ENCODE measurements around the gene PRPF40B. TPM values are rescaled to one million over a fixed set of nuclear protein-coding genes. Genes with fewer than 3 reads are reported as not detected.
"Not testable (repeated sequence)": the region's sequence is repeated elsewhere in the genome, so short reads cannot be mapped to it uniquely, and the experiment has no call there.

Gene PRPF40B
- total RNA-seq, 1 donor from 2014 or later = 16.3 TPM

GRCh38 chr12:49609059-49609874 lies 14.1 kb upstream of the PRPF40B start:
- Histone ChIP-seq H3K36me3 (ENCODE audit: control insufficient read depth, insufficient read depth, low read length) (no peaks in the 10 kb centered on the region), H3K4me3 (ENCODE audit: low read depth, low read length) (no peak overlapping the region), H3K27me3 (ENCODE audit: control insufficient read depth, insufficient read depth, low read length) (no peaks in the 10 kb centered on the region)
- no peak for DNase-seq (ENCODE audit: low read depth)
- no peak for TF ChIP-seq CTCF (IDR thresholded peaks at IDR 0.05; ENCODE audit: insufficient read depth, low read length, severe bottlenecking)
- FAIRE-seq = no peak

DNA sequence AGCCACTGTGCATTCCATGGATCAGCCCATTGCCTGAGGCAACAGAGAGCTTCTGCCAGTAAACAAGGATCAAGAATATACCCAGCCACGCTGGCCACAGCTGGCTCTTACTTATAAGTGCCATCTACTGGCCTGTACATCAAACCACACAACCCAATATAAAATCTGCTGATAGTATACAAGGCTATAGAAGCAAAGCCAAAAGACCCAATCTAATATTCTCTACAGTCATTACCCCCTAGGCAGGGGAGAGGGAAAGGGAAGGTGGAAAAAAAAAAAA lies 13.5 kb upstream of the PRPF40B start:
- TF ChIP-seq CTCF (IDR thresholded peaks at IDR 0.05; ENCODE audit: insufficient read depth, low read length, severe bottlenecking) = peak; percentile 36
- FAIRE-seq = no peak

GRCh38 chr12:49610785-49611184 lies 12.6 kb upstream of the PRPF40B start:
- H3K27me3 ChIP-seq (ENCODE audit: control insufficient read depth, insufficient read depth, low read length); H3K4me3 ChIP-seq (ENCODE audit: low read depth, low read length); FAIRE-seq; DNase-seq (ENCODE audit: low read depth); H3K36me3 ChIP-seq (ENCODE audit: control insufficient read depth, insufficient read depth, low read length): not testable (repeated sequence)

More for the DNA sequence above, 13.5 kb upstream of the PRPF40B start:
- no peaks in the 10 kb centered on the region for H3K36me3 ChIP-seq (ENCODE audit: control insufficient read depth, insufficient read depth, low read length)
- no peaks in the 10 kb centered on the region for H3K27me3 ChIP-seq (ENCODE audit: control insufficient read depth, insufficient read depth, low read length)
- DNase-seq (ENCODE audit: low read depth) = peak; percentile 28
- no peak overlapping the region for H3K4me3 ChIP-seq (ENCODE audit: low read depth, low read length)

DNA sequence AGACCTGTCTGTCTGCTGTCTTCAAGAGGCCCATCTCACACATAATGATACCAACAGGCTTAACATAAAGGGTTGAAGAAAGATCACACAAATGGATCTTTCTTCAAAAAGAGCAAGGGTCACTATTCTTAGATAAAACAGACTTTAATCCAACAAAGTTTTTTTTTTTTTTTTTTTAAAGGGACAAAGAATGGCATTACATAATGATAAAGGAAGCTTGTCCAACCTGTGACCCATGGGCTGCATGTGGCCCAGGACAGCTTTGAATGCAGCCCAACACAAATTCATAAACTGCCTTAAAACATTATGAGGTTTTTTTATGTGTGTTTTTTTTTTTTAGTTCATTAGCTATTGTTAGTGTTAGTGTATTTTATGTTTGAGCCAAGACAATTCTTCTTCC lies 11.2 kb upstream of the PRPF40B start:
- Histone ChIP-seq H3K4me3 (ENCODE audit: low read depth, low read length) (no peak overlapping the region), H3K27me3 (ENCODE audit: control insufficient read depth, insufficient read depth, low read length) (no peaks in the 10 kb centered on the region), H3K36me3 (ENCODE audit: control insufficient read depth, insufficient read depth, low read length) (no peaks in the 10 kb centered on the region)
- DNase-seq (ENCODE audit: low read depth) (no peak), FAIRE-seq (no peak)
- no peak for TF ChIP-seq CTCF (IDR thresholded peaks at IDR 0.05; ENCODE audit: insufficient read depth, low read length, severe bottlenecking)

DNA sequence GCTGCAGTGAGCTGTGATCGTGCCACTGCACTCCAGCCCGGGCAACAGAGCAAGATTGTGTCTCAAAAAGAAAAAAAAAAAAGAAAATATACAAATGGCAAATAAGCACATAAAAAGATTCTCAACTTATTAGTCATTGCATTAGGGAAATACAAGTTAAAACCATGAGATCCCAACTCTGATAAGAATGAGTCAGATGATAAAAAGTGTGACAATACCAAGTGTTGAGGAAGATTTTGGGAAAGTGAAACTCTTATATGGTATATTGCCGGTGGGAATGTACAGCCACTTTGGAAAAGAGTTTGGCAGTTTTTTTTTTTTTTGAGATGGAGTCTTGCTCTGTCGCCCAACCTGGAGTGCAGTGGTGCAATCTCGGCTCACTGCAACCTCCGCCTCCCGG lies 7.6 kb upstream of the PRPF40B start:
- no peaks in the 10 kb centered on the region for H3K36me3 ChIP-seq (ENCODE audit: control insufficient read depth, insufficient read depth, low read length)
- H3K27me3 ChIP-seq (ENCODE audit: control insufficient read depth, insufficient read depth, low read length) = no peaks in the 10 kb centered on the region
- FAIRE-seq (no peak), DNase-seq (ENCODE audit: low read depth) (peak; percentile 30)
- no peak overlapping the region for H3K4me3 ChIP-seq (ENCODE audit: low read depth, low read length)
- TF ChIP-seq CTCF (IDR thresholded peaks at IDR 0.05; ENCODE audit: insufficient read depth, low read length, severe bottlenecking) = no peak

GRCh38 chr12:49616533-49617219 lies 6.7 kb upstream of the PRPF40B start:
- FAIRE-seq (no peak), DNase-seq (ENCODE audit: low read depth) (no peak)
- Histone ChIP-seq H3K27me3 (ENCODE audit: control insufficient read depth, insufficient read depth, low read length) (no peaks in the 10 kb centered on the region), H3K4me3 (ENCODE audit: low read depth, low read length) (no peak overlapping the region), H3K36me3 (ENCODE audit: control insufficient read depth, insufficient read depth, low read length) (no peaks in the 10 kb centered on the region)
- TF ChIP-seq CTCF (IDR thresholded peaks at IDR 0.05; ENCODE audit: insufficient read depth, low read length, severe bottlenecking) = no peak

Measured in bronchial epithelial cell (primary cell).